ENCODE results near the gene UNC79.

The UNC79 gene

GRCh38 chr14:93564918-93565317 lies 134.2 kb downstream of the UNC79 start:
- DNase-seq, result no peak

- DNase-seq, result no peak
Measured at GRCh38 chr14:93566065-93566693, 135.4 kb downstream of the UNC79 start.

- no peak for DNase-seq
Measured at GRCh38 chr14:93571275-93571674, 140.5 kb downstream of the UNC79 start.

- DNase-seq, result no peak
Measured at GRCh38 chr14:93579178-93579577, 148.4 kb downstream of the UNC79 start.

GRCh38 chr14:93582516-93582915 lies 151.8 kb downstream of the UNC79 start:
- no peak for DNase-seq

GRCh38 chr14:93587330-93587729 lies 156.6 kb downstream of the UNC79 start:
- DNase-seq, result no peak

GRCh38 chr14:93591506-93591905 lies 160.8 kb downstream of the UNC79 start:
- DNase-seq, result no peak

GRCh38 chr14:93592786-93593185 lies 162.0 kb downstream of the UNC79 start:
- no peak for DNase-seq

- no peak for DNase-seq
Measured at GRCh38 chr14:93606091-93606490, 175.4 kb downstream of the UNC79 start.

- DNase-seq, result no peak
Measured at GRCh38 chr14:93619176-93619793, 188.5 kb downstream of the UNC79 start.

- no peak for DNase-seq
Measured at GRCh38 chr14:93628048-93628447, 197.3 kb downstream of the UNC79 start.

GRCh38 chr14:93629643-93630042 lies 198.9 kb downstream of the UNC79 start:
- DNase-seq, result no peak

GRCh38 chr14:93638790-93639189 lies 208.1 kb downstream of the UNC79 start:
- no peak for DNase-seq

GRCh38 chr14:93643127-93643526 lies 212.4 kb downstream of the UNC79 start:
- DNase-seq, result no peak

- DNase-seq, result no peak
Measured at GRCh38 chr14:93643676-93644075, 212.9 kb downstream of the UNC79 start.

GRCh38 chr14:93645200-93645599 lies 214.5 kb downstream of the UNC79 start:
- no peak for DNase-seq

GRCh38 chr14:93648440-93649168 lies 217.9 kb downstream of the UNC79 start:
- peak; percentile 28 for DNase-seq

- DNase-seq, result no peak
Measured at GRCh38 chr14:93654599-93654998, 223.9 kb downstream of the UNC79 start.

GRCh38 chr14:93655078-93655750 lies 224.5 kb downstream of the UNC79 start:
- peak; percentile 26 for DNase-seq

GRCh38 chr14:93657875-93658274 lies 227.1 kb downstream of the UNC79 start:
- DNase-seq, result no peak

- DNase-seq, result no peak
Measured at GRCh38 chr14:93663317-93663716, 232.6 kb downstream of the UNC79 start.

- DNase-seq, result no peak
Measured at GRCh38 chr14:93665169-93665568, 234.4 kb downstream of the UNC79 start.

GRCh38 chr14:93669632-93670031 lies 238.9 kb downstream of the UNC79 start:
- no peak for DNase-seq

GRCh38 chr14:93674343-93674742 lies 243.6 kb downstream of the UNC79 start:
- DNase-seq, result no peak

All from NCI-H524 treated with DMSO at 0.1 percent for 48 hours (cell line).